ENCODE results near the gene KCTD8. TPM values are rescaled to one million over a fixed set of nuclear protein-coding genes. Genes with fewer than 3 reads are reported as not detected.

Gene KCTD8
- total and polyA plus RNA-seq, 8 donors: 0.18 to 21.4 (median 1.2) TPM; not detected in 2

GRCh38 chr4:44479731-44480130 lies 31.1 kb upstream of the KCTD8 start:
- TF ChIP-seq, protein P1, sequence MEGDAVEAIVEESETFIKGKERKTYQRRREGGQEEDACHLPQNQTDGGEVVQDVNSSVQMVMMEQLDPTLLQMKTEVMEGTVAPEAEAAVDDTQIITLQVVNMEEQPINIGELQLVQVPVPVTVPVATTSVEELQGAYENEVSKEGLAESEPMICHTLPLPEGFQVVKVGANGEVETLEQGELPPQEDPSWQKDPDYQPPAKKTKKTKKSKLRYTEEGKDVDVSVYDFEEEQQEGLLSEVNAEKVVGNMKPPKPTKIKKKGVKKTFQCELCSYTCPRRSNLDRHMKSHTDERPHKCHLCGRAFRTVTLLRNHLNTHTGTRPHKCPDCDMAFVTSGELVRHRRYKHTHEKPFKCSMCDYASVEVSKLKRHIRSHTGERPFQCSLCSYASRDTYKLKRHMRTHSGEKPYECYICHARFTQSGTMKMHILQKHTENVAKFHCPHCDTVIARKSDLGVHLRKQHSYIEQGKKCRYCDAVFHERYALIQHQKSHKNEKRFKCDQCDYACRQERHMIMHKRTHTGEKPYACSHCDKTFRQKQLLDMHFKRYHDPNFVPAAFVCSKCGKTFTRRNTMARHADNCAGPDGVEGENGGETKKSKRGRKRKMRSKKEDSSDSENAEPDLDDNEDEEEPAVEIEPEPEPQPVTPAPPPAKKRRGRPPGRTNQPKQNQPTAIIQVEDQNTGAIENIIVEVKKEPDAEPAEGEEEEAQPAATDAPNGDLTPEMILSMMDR (IDR thresholded peaks at IDR 0.05): no peak
- TF ChIP-seq EP300 (IDR thresholded peaks at IDR 0.05) (no peak), POLR2A (IDR thresholded peaks at IDR 0.05) (no peak), POLR2AphosphoS5 (IDR thresholded peaks at IDR 0.05) (no peak)
- H3K4me3 ChIP-seq: no peak overlapping the region
- no peaks in the 10 kb centered on the region for H3K4me1 ChIP-seq
- no peak for DNase-seq
- peaks cover 0 to 13% (median 6%) of the 10 kb centered on the region in 4 donors for H3K9me3 ChIP-seq
- no peak overlapping the region for H3K27ac ChIP-seq
- no peaks in the 10 kb centered on the region for H3K36me3 ChIP-seq
- no peaks in the 10 kb centered on the region for H3K27me3 ChIP-seq
- intact Hi-C loops (cut with DNase I; ENCODE audit: low total_unique reads): no loop called here

DNA sequence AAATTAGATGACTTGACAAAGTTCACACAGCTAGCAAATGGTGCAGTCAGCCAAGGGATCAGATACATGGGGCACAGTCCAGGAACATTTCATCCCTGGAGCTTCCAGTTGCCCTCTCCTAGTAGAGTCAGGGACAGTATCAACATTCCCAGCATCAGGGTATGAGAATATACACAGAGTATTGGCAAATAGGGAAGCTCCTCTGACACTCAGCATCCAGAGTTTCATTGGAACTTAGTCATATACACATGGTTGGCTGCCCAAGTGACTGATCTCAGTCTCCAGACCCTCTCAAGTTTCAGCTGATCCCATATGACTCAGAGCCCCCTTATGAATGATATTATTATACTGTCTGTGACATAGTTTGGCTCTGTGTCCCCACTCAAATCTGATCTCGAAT lies 13.7 kb upstream of the KCTD8 start:
- Histone ChIP-seq H3K9me3 (peaks cover 0 to 5% (median 0%) of the 10 kb centered on the region in 4 donors), H3K27me3 (no peaks in the 10 kb centered on the region), H3K4me1 (no peaks in the 10 kb centered on the region), H3K4me3 (no peak overlapping the region), H3K27ac (no peak overlapping the region), H3K36me3 (no peaks in the 10 kb centered on the region)
- DNase-seq: no peak
- WGBS, 5 donors: 50 to 87% (median 65%) methylated on average over 1 of the region's 1 CpG
- no peak for TF ChIP-seq EP300 (IDR thresholded peaks at IDR 0.05)
- intact Hi-C loops (cut with DNase I; ENCODE audit: low total_unique reads): no loop called here

- H3K27ac ChIP-seq: peak overlapping the region; percentile 77 to 92 (median 88)
These were observed 775 bp downstream of the KCTD8 start for GRCh38 chr4:44447563-44448504.

GRCh38 chr4:44446801-44447562 lies 1.6 kb downstream of the KCTD8 start:
- Histone ChIP-seq H3K9me3 (no peaks in the 10 kb centered on the region), H3K4me3 (peak overlapping the region; percentile 52 to 69 (median 66)), H3K4me1 (peaks cover 0 to 32% (median 27%) of the 10 kb centered on the region in 4 donors), H3K27me3 (peaks cover 0 to 34% (median 24%) of the 10 kb centered on the region in 3 donors), H3K36me3 (no peaks in the 10 kb centered on the region), H3K27ac (peak overlapping the region; percentile 77 to 92 (median 88))
- TF ChIP-seq POLR2AphosphoS5 (IDR thresholded peaks at IDR 0.05) (no peak), POLR2A (IDR thresholded peaks at IDR 0.05) (no peak), EP300 (IDR thresholded peaks at IDR 0.05) (no peak)
- TF ChIP-seq, protein P1 (IDR thresholded peaks at IDR 0.05): no peak
- WGBS, 5 donors: 2 to 4% (median 3%) methylated on average over 31 to 32 of the region's 32 CpGs
- DNase-seq: peak; percentile 27 to 33
- intact Hi-C loops (cut with DNase I; ENCODE audit: low total_unique reads): no loop called here

More at GRCh38 chr4:44447563-44448504, 775 bp downstream of the KCTD8 start:
- WGBS, 5 donors: 1 to 2% (median 2%) methylated on average over 22 to 110 of the region's 110 CpGs
- Histone ChIP-seq H3K36me3 (no peaks in the 10 kb centered on the region), H3K9me3 (no peaks in the 10 kb centered on the region), H3K4me3 (peak overlapping the region; percentile 52 to 69 (median 66)), H3K4me1 (peaks cover 0 to 32% (median 27%) of the 10 kb centered on the region in 4 donors), H3K27me3 (peaks cover 0 to 34% (median 24%) of the 10 kb centered on the region in 3 donors)
- intact Hi-C loops (cut with DNase I; ENCODE audit: low total_unique reads): no loop called here
- DNase-seq: peak; percentile 70 to 75
- no peak for TF ChIP-seq POLR2AphosphoS5 (IDR thresholded peaks at IDR 0.05)
- TF ChIP-seq POLR2A (IDR thresholded peaks at IDR 0.05): no peak
- TF ChIP-seq, protein P1 (IDR thresholded peaks at IDR 0.05): no peak
- TF ChIP-seq EP300 (IDR thresholded peaks at IDR 0.05): no peak

Data from stomach (tissue), 9 donors.